Measurements from ENCODE around the gene TSEN54.

TSEN54 gene

DNA sequence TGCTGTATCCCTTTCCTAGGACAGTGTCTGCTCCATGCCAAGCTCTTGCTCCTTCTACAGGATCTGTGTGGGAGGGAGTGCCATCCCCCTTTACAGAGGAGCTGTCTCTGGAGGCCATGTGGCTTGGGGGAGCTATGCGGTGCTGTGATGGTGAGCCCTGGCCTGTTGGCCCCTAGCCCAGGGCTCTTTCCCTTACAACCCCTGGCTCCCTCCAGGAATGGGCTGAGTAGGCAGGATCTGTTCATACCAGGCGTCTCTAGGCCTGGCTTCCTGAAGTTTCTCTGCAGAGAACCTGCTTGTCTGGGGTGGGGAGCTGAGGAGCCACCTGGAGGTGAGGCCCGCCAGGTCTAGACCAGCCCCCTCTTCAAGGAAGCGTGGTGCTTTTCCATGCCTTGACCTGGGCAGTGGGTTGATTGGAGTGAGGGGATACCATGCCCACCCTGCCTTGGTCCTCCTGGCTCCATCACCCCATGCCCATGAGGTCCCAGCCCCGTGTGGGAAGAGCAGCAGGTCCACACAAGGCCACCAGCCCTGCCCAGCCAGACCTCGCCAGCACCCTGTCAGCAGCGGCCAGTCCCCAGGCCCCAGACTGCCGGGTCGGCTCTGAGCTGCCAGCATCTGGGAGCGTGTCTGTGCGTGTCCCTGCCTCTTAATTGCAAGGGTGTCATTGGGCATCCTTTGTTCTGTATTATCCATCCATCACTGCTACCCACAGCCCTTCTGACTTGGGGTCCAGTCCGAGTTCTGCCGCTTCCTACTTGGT is 23.8 kb downstream of the TSEN54 start:
- Histone ChIP-seq H3K36me3 (ENCODE audit: insufficient read depth, insufficient read length, low read length) (peaks cover 14% of the 10 kb centered on the region), H3K4me1 (ENCODE audit: insufficient read depth, insufficient read length) (peaks cover 41% of the 10 kb centered on the region), H3K9ac (ENCODE audit: insufficient read length, low read depth) (peak overlapping the region; percentile 21), H3K9me3 (ENCODE audit: insufficient read depth, low read length) (no peaks in the 10 kb centered on the region), H3K4me3 (ENCODE audit: insufficient read length, low read depth) (no peak overlapping the region), H3K27me3 (ENCODE audit: insufficient read depth, insufficient read length) (no peaks in the 10 kb centered on the region)
- DNase-seq (ENCODE audit: low read depth, low spot score) = no peak
- no peak for TF ChIP-seq YY1 (IDR thresholded peaks at IDR 0.05; ENCODE audit: insufficient read depth, insufficient read length)
- no peak for TF ChIP-seq SUZ12 (IDR thresholded peaks at IDR 0.05; ENCODE audit: extremely low read depth, insufficient read depth, insufficient read length)
- TF ChIP-seq ZNF274 (IDR thresholded peaks at IDR 0.05; ENCODE audit: low read depth, low read length) = no peak

GRCh38 chr17:75540923-75541503 is 24.7 kb downstream of the TSEN54 start:
- Histone ChIP-seq H3K4me3 (ENCODE audit: insufficient read length, low read depth) (no peak overlapping the region), H3K9ac (ENCODE audit: insufficient read length, low read depth) (no peak overlapping the region), H3K27me3 (ENCODE audit: insufficient read depth, insufficient read length) (no peaks in the 10 kb centered on the region), H3K9me3 (ENCODE audit: insufficient read depth, low read length) (no peaks in the 10 kb centered on the region), H3K36me3 (ENCODE audit: insufficient read depth, insufficient read length, low read length) (peaks cover 14% of the 10 kb centered on the region), H3K4me1 (ENCODE audit: insufficient read depth, insufficient read length) (peaks cover 40% of the 10 kb centered on the region)
- no peak for TF ChIP-seq ZNF274 (IDR thresholded peaks at IDR 0.05; ENCODE audit: low read depth, low read length)
- TF ChIP-seq SUZ12 (IDR thresholded peaks at IDR 0.05; ENCODE audit: extremely low read depth, insufficient read depth, insufficient read length) = no peak
- TF ChIP-seq YY1 (IDR thresholded peaks at IDR 0.05; ENCODE audit: insufficient read depth, insufficient read length) = no peak
- no peak for DNase-seq (ENCODE audit: low read depth, low spot score)

DNA sequence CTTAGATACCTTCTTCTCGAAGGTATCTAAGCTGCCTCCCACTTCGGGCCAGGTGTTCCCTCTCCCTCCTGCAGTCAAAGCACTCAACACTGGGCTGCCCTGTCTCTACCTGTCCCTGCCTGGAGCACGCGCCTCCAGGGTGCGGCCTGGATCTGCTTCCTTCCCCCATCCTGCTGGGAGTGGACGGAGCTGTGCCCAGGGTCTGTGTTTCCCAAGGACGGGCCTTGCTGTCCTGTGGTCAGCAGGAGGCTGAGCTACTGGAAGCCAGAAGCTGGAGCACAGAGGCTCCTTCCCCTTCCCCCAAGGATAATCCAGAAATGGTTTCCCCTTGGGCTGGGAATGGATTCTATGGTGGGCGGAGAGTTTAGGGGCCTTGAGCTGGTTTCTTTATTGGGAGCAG is 25.9 kb downstream of the TSEN54 start:
- no peak for TF ChIP-seq SUZ12 (IDR thresholded peaks at IDR 0.05; ENCODE audit: extremely low read depth, insufficient read depth, insufficient read length)
- TF ChIP-seq ZNF274 (IDR thresholded peaks at IDR 0.05; ENCODE audit: low read depth, low read length) = no peak
- Histone ChIP-seq H3K4me3 (ENCODE audit: insufficient read length, low read depth) (no peak overlapping the region), H3K27me3 (ENCODE audit: insufficient read depth, insufficient read length) (no peaks in the 10 kb centered on the region), H3K9ac (ENCODE audit: insufficient read length, low read depth) (no peak overlapping the region), H3K9me3 (ENCODE audit: insufficient read depth, low read length) (no peaks in the 10 kb centered on the region), H3K4me1 (ENCODE audit: insufficient read depth, insufficient read length) (peaks cover 44% of the 10 kb centered on the region), H3K36me3 (ENCODE audit: insufficient read depth, insufficient read length, low read length) (peaks cover 15% of the 10 kb centered on the region)
- DNase-seq (ENCODE audit: low read depth, low spot score) = no peak

DNA sequence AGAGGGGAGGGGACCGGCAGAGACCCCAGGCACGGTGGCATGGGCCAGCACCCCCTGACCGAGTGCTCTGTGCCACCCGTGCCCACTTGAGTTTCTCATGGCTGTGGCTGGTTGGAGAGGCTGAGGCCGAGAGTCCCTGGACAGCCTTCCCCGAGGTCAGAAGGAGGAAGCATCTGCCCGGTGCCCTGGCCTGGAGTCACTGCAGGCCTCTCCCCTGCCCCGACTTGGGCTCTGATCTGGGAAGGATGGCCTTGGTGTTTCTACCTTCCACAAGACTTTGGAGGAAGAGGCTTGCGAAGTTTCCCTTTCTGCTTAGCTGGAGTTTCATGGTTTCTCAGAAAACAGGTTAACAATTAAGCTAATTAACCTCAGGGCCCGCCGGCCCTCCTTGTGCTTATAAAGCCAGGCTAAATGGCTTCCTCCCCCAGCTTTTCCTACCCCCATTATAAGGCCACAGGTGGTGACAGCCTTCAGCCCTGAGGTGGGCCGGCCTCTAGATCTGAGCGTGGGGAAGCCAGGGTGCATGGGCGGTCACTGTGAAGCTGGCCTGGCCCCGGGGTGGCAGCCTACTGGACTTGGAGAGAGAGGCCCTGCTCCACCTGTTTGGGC is 26.5 kb downstream of the TSEN54 start:
- no peak for DNase-seq (ENCODE audit: low read depth, low spot score)
- Histone ChIP-seq H3K27me3 (ENCODE audit: insufficient read depth, insufficient read length) (no peaks in the 10 kb centered on the region), H3K4me1 (ENCODE audit: insufficient read depth, insufficient read length) (peaks cover 44% of the 10 kb centered on the region), H3K9me3 (ENCODE audit: insufficient read depth, low read length) (no peaks in the 10 kb centered on the region), H3K4me3 (ENCODE audit: insufficient read length, low read depth) (no peak overlapping the region), H3K36me3 (ENCODE audit: insufficient read depth, insufficient read length, low read length) (peaks cover 15% of the 10 kb centered on the region), H3K9ac (ENCODE audit: insufficient read length, low read depth) (peak overlapping the region; percentile 52)
- TF ChIP-seq SUZ12 (IDR thresholded peaks at IDR 0.05; ENCODE audit: extremely low read depth, insufficient read depth, insufficient read length) (no peak), YY1 (IDR thresholded peaks at IDR 0.05; ENCODE audit: insufficient read depth, insufficient read length) (no peak), ZNF274 (IDR thresholded peaks at IDR 0.05; ENCODE audit: low read depth, low read length) (no peak)

DNA sequence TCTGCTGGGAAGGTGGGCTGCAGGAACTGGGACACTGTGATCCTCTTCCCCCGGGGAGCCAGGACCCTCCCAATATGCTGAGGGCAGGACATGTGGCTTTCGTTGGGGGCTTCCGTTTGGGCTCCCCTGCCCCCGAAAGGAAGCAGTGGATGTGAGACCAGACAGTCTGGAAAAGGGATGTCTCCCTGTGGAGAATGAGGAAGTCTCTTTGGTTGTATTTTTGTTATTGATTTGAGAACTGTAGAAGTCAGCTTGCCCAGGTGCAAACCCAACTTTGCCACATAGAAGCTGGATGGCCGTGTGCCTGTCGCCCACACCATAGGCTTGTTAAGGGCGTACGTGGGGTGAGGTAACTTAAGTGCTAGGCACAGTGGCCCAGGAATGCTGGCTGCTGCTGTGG is 27.9 kb downstream of the TSEN54 start:
- peaks cover 16% of the 10 kb centered on the region for H3K36me3 ChIP-seq (ENCODE audit: insufficient read depth, insufficient read length, low read length)
- H3K9ac ChIP-seq (ENCODE audit: insufficient read length, low read depth) = peak overlapping the region; percentile 53
- peaks cover 50% of the 10 kb centered on the region for H3K4me1 ChIP-seq (ENCODE audit: insufficient read depth, insufficient read length)
- no peaks in the 10 kb centered on the region for H3K27me3 ChIP-seq (ENCODE audit: insufficient read depth, insufficient read length)
- TF ChIP-seq ZNF274 (IDR thresholded peaks at IDR 0.05; ENCODE audit: low read depth, low read length) (no peak), SUZ12 (IDR thresholded peaks at IDR 0.05; ENCODE audit: extremely low read depth, insufficient read depth, insufficient read length) (no peak), YY1 (IDR thresholded peaks at IDR 0.05; ENCODE audit: insufficient read depth, insufficient read length) (no peak)
- no peak for DNase-seq (ENCODE audit: low read depth, low spot score)
- H3K9me3 ChIP-seq (ENCODE audit: insufficient read depth, low read length) = no peaks in the 10 kb centered on the region
- no peak overlapping the region for H3K4me3 ChIP-seq (ENCODE audit: insufficient read length, low read depth)

DNA sequence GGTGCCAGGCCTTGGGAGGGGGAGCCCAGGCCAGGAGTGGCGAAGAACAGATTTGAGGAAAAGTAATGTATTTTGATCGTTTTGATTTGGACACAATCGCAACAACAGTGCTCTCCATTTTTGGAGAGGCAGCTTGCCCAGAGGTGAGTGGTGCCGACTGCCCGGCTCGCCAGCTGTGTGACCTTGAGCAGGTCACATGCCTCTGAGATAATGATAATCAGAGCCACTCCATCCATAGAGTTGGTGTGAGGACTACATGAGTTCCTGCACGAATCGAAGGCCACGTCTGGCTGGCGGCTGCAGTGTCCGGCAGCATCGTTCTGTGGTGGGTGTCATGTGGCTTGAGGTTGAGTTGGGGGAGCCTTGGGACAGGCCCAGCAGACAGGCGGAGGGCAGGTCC is 29.9 kb downstream of the TSEN54 start:
- no peak for TF ChIP-seq ZNF274 (IDR thresholded peaks at IDR 0.05; ENCODE audit: low read depth, low read length)
- no peak for TF ChIP-seq YY1 (IDR thresholded peaks at IDR 0.05; ENCODE audit: insufficient read depth, insufficient read length)
- TF ChIP-seq SUZ12 (IDR thresholded peaks at IDR 0.05; ENCODE audit: extremely low read depth, insufficient read depth, insufficient read length) = no peak
- H3K27me3 ChIP-seq (ENCODE audit: insufficient read depth, insufficient read length) = no peaks in the 10 kb centered on the region
- H3K4me3 ChIP-seq (ENCODE audit: insufficient read length, low read depth) = no peak overlapping the region
- H3K9ac ChIP-seq (ENCODE audit: insufficient read length, low read depth) = no peak overlapping the region
- peaks cover 14% of the 10 kb centered on the region for H3K36me3 ChIP-seq (ENCODE audit: insufficient read depth, insufficient read length, low read length)
- no peaks in the 10 kb centered on the region for H3K9me3 ChIP-seq (ENCODE audit: insufficient read depth, low read length)
- no peak for DNase-seq (ENCODE audit: low read depth, low spot score)
- H3K4me1 ChIP-seq (ENCODE audit: insufficient read depth, insufficient read length) = peaks cover 55% of the 10 kb centered on the region

GRCh38 chr17:75547091-75547490 is 30.8 kb downstream of the TSEN54 start:
- TF ChIP-seq ZNF274 (IDR thresholded peaks at IDR 0.05; ENCODE audit: low read depth, low read length) (no peak), YY1 (IDR thresholded peaks at IDR 0.05; ENCODE audit: insufficient read depth, insufficient read length) (no peak), SUZ12 (IDR thresholded peaks at IDR 0.05; ENCODE audit: extremely low read depth, insufficient read depth, insufficient read length) (no peak)

More at GRCh38 chr17:75547091-75547490, 30.8 kb downstream of the TSEN54 start:
- H3K9me3 ChIP-seq (ENCODE audit: insufficient read depth, low read length) = no peaks in the 10 kb centered on the region
- H3K36me3 ChIP-seq (ENCODE audit: insufficient read depth, insufficient read length, low read length) = peaks cover 14% of the 10 kb centered on the region
- H3K27me3 ChIP-seq (ENCODE audit: insufficient read depth, insufficient read length) = no peaks in the 10 kb centered on the region
- H3K4me3 ChIP-seq (ENCODE audit: insufficient read length, low read depth) = no peak overlapping the region
- DNase-seq (ENCODE audit: low read depth, low spot score) = no peak
- H3K4me1 ChIP-seq (ENCODE audit: insufficient read depth, insufficient read length) = peaks cover 52% of the 10 kb centered on the region
- no peak overlapping the region for H3K9ac ChIP-seq (ENCODE audit: insufficient read length, low read depth)

Data from NT2/D1 (cell line).